NT2/D1 (cell line): ENCODE measurements around the gene ATG16L1.

Experiments used
- DNase-seq: peaks from one replicate; pipeline ENCODE4 v3.0.0-alpha.2; 2011; ENCODE audit warnings: low read depth, low spot score
- H3K27me3 ChIP-seq: 2 replicates; pipeline ENCODE4 v1.6.0; 2011; ENCODE audit warnings: mild to moderate bottlenecking; ENCODE audit not compliant: insufficient read length, insufficient read depth
- H3K36me3 ChIP-seq: 2 replicates; pipeline ENCODE4 v1.6.1; 2011; ENCODE audit warnings: mild to moderate bottlenecking, low read length, mixed read lengths; ENCODE audit not compliant: insufficient read depth, insufficient read length
- H3K4me1 ChIP-seq: 2 replicates; pipeline ENCODE4 v1.5.1; 2011; ENCODE audit not compliant: insufficient read depth, insufficient read length
- H3K4me3 ChIP-seq: 2 replicates; pipeline ENCODE4 v1.5.1; 2011; ENCODE audit warnings: low read depth; ENCODE audit not compliant: insufficient read length
- H3K9ac ChIP-seq: 2 replicates; pipeline ENCODE4 v1.6.0; 2011; ENCODE audit warnings: low read depth; ENCODE audit not compliant: insufficient read length
- H3K9me3 ChIP-seq: 2 replicates; pipeline ENCODE4 v1.5.1; 2011; ENCODE audit warnings: mild to moderate bottlenecking, low read length; ENCODE audit not compliant: insufficient read depth
- SUZ12 ChIP-seq: IDR thresholded peaks from 2 replicates; pipeline ENCODE4 v1.6.1; 2011; ENCODE audit not compliant: insufficient read length, insufficient read depth; ENCODE audit errors: extremely low read depth
- YY1 ChIP-seq: IDR thresholded peaks from 2 replicates; pipeline ENCODE4 v1.6.1; 2011; ENCODE audit not compliant: insufficient read length, insufficient read depth
- ZNF274 ChIP-seq: IDR thresholded peaks from 2 replicates; pipeline ENCODE4 v1.6.1; 2011; ENCODE audit warnings: mild to moderate bottlenecking, low read depth, low read length

The ATG16L1 gene

DNA sequence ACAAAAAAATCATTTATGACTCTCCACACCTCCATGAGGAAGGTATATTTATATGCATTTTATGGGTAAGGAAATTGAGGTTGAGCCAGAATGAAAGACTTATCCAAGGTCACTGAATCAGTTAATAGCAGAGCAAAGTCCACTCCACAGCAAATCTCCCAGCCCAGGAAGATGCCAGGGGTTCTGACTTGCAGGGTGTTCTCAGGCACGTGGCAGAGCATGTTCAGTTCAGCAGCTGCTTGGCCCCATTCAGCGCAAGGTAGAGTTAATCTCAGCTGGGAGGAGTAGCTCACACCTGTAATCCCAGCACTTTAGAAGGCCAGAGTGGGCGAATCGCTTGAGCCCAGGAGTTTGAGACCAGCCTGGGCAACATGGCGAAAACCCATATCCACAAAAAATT is 85.1 kb downstream of the ATG16L1 start:
- H3K36me3 ChIP-seq = no peaks in the 10 kb centered on the region
- peaks cover 6% of the 10 kb centered on the region; the same call in 1 of the 2 replicates for H3K9me3 ChIP-seq
- DNase-seq = no peak
- H3K4me3 ChIP-seq = no peak overlapping the region
- H3K9ac ChIP-seq = no peak overlapping the region
- H3K27me3 ChIP-seq = peaks cover 75% of the 10 kb centered on the region
- peaks cover 2% of the 10 kb centered on the region for H3K4me1 ChIP-seq
- no peak for TF ChIP-seq SUZ12
- no peak for TF ChIP-seq YY1

DNA sequence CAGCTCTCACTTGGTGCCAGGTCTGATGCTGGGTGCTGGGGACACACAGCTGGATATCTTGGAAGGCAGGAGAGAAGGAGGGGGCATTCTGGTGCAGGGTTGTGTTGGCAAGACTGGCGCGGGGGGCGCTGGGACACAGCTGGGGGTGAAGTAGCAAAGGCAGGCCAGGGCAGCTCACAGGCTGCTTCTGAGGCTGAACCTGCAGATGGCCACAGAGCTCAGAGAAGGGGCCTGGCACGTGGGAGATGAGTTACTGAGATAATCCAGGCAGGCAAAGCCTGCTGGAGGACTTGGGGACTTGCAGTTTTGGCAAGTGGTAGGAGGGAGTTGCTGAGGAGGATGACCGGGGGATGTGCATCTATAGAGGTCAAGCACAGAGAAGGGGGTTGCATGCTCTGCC is 86.6 kb downstream of the ATG16L1 start:
- no peak for DNase-seq
- H3K4me1 ChIP-seq = peaks cover 2% of the 10 kb centered on the region
- H3K4me3 ChIP-seq = no peak overlapping the region
- no peak for TF ChIP-seq SUZ12
- no peak for TF ChIP-seq YY1
- TF ChIP-seq ZNF274 = no peak
- peaks cover 7% of the 10 kb centered on the region; the same call in 1 of the 2 replicates for H3K9me3 ChIP-seq
- peaks cover 61% of the 10 kb centered on the region for H3K27me3 ChIP-seq
- H3K9ac ChIP-seq = no peak overlapping the region
- H3K36me3 ChIP-seq = no peaks in the 10 kb centered on the region

- no peak for TF ChIP-seq SUZ12
- no peak for TF ChIP-seq YY1
- H3K9ac ChIP-seq = no peak overlapping the region
- no peak for DNase-seq
- H3K4me3 ChIP-seq = no peak overlapping the region
- no peaks in the 10 kb centered on the region for H3K36me3 ChIP-seq
- peaks cover 2% of the 10 kb centered on the region for H3K4me1 ChIP-seq
- peaks cover 53% of the 10 kb centered on the region for H3K27me3 ChIP-seq
- peaks cover 7% of the 10 kb centered on the region; the same call in 1 of the 2 replicates for H3K9me3 ChIP-seq
Observed at GRCh38 chr2:233338812-233339368, 87.4 kb downstream of the ATG16L1 start.

GRCh38 chr2:233339427-233339826 is 88.0 kb downstream of the ATG16L1 start:
- H3K4me3 ChIP-seq = no peak overlapping the region
- DNase-seq = no peak
- no peak overlapping the region for H3K9ac ChIP-seq
- peaks cover 2% of the 10 kb centered on the region for H3K4me1 ChIP-seq
- peaks cover 7% of the 10 kb centered on the region; the same call in 1 of the 2 replicates for H3K9me3 ChIP-seq
- no peak for TF ChIP-seq SUZ12
- TF ChIP-seq YY1 = no peak
- no peak for TF ChIP-seq ZNF274
- no peaks in the 10 kb centered on the region for H3K36me3 ChIP-seq
- H3K27me3 ChIP-seq = peaks cover 48% of the 10 kb centered on the region

GRCh38 chr2:233341296-233341695 is 89.8 kb downstream of the ATG16L1 start:
- no peak for DNase-seq
- H3K4me3 ChIP-seq = no peak overlapping the region
- peaks cover 2% of the 10 kb centered on the region for H3K4me1 ChIP-seq
- peaks cover 7% of the 10 kb centered on the region; the same call in 1 of the 2 replicates for H3K9me3 ChIP-seq
- no peaks in the 10 kb centered on the region for H3K36me3 ChIP-seq
- peaks cover 38% of the 10 kb centered on the region for H3K27me3 ChIP-seq
- TF ChIP-seq YY1 (no peak), SUZ12 (no peak)
- no peak overlapping the region for H3K9ac ChIP-seq

GRCh38 chr2:233342301-233342700 is 90.8 kb downstream of the ATG16L1 start:
- DNase-seq = no peak
- Histone ChIP-seq H3K4me1 (peaks cover 2% of the 10 kb centered on the region), H3K9ac (no peak overlapping the region), H3K36me3 (no peaks in the 10 kb centered on the region), H3K27me3 (peaks cover 36% of the 10 kb centered on the region), H3K4me3 (no peak overlapping the region), H3K9me3 (peaks cover 7% of the 10 kb centered on the region; the same call in 1 of the 2 replicates)
- TF ChIP-seq YY1 (no peak), ZNF274 (no peak), SUZ12 (no peak)

DNA sequence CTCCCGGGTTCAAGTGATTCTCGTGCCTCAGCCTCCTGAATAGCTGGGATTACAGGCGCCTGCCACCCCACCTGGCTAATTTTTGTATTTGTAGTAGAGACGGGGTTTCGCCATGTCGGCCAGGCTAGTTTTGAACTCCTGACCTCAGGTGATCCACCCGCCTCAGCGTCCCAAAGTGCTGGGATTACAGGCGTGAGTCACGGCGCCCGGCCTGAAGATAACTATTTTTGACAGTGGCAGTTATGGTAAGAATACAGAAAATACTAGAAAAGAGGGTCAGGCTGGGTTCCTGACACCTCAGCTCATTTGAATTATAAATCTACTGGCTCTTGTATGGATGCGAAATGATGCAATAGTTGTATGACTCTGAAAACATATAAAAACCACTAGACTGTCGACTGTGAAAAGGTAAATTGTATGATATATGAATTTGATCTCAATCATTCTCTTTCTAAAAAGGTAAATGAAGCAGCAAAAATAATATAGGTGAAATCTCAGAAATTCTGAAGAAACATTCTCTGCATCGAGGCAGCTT is 91.8 kb downstream of the ATG16L1 start:
- H3K9me3 ChIP-seq = peaks cover 7% of the 10 kb centered on the region; the same call in 1 of the 2 replicates
- TF ChIP-seq ZNF274 = no peak
- no peak for TF ChIP-seq YY1
- TF ChIP-seq SUZ12 = no peak
- no peak overlapping the region for H3K4me3 ChIP-seq
- peaks cover 34% of the 10 kb centered on the region for H3K27me3 ChIP-seq
- H3K9ac ChIP-seq = no peak overlapping the region
- no peaks in the 10 kb centered on the region for H3K36me3 ChIP-seq
- no peaks in the 10 kb centered on the region for H3K4me1 ChIP-seq
- no peak for DNase-seq
